HG03342 (cell line): Measurements from ENCODE around the gene MADD.
A peak's percentile ranks its signal among the peaks of the same experiment; 100 is the strongest.

Source experiments
- ATAC-seq: cut with Tn5 transposase; IDR thresholded peaks from one replicate; pipeline ENCODE4 v1.9.1; 2021; ENCODE audit warnings: mild to moderate bottlenecking, moderate library complexity; ENCODE audit not compliant: unreplicated experiment

MADD gene

DNA sequence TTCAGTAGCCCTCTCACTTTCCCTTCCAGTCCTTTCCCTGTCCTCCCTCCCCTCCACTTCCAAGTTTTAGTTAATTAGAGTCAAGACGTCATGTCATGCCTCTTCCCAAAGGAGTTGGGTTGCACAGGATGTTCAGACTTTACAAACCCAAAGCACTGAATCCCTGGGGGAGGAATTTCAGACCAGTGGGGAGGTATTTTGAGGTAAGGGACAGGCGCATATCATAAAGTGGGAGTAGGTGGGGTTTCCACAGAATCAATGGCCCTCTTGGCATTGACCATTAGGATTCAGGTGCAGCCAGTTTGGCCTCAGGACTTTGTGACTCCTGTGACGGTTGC, 20.6 kb upstream of the MADD start:
- ATAC-seq, result no peak

- no peak for ATAC-seq
These were observed 18.2 kb upstream of the MADD start for GRCh38 chr11:47251751-47252150.

GRCh38 chr11:47253660-47254059, 16.3 kb upstream of the MADD start:
- ATAC-seq, result no peak

DNA sequence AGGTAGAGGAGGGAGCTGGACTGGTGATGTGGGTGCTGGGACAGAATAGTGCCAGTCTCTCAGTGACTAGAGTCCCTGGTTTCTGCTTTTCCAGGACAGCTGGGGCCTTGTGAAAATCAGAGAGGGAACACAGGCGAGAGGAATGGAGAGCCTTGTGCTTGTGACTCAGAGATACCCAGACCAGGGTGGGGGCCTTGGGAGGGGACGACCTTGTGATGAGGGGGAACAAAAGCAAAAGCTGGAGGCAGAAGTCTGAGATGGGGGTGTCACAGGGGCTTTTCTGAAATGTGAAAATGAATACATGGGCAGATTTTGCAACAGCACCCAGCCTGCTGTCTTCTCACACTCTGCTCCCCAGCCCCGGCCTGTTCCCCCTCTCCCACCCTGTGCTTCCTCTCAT, 15.5 kb upstream of the MADD start:
- no peak for ATAC-seq

GRCh38 chr11:47256374-47256773, 13.6 kb upstream of the MADD start:
- ATAC-seq, result no peak

DNA sequence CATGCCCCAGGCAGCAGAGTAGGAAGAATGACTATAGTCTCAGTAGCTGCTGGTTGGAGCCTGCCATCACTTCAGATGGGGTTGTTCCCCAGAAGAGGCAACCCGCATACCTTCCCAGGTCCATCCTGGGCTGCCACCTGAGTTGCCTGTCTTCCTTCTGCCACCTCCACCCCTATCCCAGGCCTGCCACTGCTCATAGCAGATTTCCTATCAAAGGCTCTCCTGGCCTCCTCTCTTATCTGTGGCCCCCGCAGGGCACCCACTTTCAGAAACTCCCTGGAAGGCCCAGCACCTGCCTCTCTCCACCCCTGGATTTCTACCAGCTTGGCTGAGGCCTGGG, 12.8 kb upstream of the MADD start:
- no peak for ATAC-seq

DNA sequence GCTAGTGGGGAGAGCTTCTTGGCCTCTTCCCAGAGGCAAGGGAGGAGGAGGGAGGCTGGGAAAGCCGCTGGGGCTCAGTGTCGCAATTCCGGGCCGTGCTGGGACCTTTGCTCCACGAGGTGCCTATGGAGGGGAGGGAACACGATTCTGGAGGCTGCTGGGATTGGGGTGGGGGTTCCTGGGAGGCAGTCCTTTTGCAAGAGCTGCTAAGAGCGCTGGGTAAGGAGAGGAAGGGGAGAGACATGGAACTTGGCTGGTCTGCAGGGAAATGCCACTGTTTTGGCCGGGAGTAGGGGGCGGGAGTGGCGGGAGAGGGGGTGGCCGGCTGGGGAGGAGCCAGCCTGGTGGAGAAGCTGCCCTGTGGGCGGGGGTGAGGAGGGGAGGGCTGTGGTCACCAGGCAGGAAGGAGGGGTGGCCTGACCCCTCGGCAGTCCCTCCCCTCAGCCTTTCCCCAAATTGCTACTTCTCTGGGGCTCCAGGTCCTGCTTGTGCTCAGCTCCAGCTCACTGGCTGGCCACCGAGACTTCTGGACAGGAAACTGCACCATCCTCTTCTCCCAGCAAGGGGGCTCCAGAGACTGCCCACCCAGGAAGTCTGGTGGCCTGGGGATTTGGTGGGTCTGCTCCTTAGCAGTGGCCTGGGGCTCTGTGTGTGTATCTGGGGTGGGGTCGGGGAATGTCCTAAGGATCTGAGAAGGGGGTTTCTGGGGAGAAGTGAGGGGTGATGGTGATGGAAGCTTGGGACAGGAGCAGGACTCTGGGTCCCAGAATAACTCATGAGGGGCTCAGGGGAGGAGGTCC, 12.2 kb upstream of the MADD start, which contains the start of gene NR1H3:
Gene NR1H3, plus strand, starts transcription at position 480 of the 800 bp plus-strand sequence. CDS start 1,221 bp downstream, outside the sequence.
- ATAC-seq, result no peak

GRCh38 chr11:47258317-47258902, 11.5 kb upstream of the MADD start:
- no peak for ATAC-seq

DNA sequence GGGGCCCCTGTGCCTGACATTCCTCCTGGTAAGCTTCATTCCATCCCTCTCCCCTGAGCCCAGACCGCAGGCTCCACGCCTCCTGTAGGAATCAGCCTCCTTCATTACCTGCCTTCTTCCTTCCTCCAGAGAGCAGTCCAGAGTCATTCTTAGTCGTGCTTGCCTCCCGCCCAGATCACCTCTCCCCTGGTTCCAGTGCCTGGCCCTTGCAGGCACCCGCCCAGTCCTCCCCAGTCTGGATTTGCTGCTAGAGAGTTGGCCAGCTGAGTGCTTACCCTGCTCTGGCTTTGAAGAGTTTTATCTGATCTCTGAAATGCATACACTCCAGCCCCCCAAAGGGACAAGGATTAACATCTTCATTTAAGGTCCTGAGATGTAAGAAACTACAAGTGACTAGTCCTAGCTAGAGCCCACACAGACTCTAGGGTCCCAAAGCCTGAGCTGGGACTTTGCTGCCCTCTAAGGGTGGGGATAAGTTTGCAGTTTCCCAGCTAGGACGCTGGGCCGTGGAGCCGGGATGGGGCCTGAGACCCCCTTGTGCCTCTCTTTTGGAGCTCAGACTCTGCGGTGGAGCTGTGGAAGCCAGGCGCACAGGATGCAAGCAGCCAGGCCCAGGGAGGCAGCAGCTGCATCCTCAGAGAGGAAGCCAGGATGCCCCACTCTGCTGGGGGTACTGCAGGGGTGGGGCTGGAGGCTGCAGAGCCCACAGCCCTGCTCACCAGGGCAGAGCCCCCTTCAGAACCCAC, 10.5 kb upstream of the MADD start:
- ATAC-seq, result no peak

DNA sequence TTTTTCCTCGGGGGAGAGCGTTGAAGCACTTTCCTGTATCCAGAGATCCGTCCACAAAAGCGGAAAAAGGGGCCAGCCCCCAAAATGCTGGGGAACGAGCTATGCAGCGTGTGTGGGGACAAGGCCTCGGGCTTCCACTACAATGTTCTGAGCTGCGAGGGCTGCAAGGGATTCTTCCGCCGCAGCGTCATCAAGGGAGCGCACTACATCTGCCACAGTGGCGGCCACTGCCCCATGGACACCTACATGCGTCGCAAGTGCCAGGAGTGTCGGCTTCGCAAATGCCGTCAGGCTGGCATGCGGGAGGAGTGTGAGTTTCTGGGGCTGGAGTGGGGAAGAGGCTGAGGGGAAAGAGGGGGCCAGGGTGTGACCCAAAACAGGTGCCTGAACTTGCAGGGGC, 9.6 kb upstream of the MADD start:
- no peak for ATAC-seq

GRCh38 chr11:47261291-47261800, 8.6 kb upstream of the MADD start:
- ATAC-seq, result no peak

DNA sequence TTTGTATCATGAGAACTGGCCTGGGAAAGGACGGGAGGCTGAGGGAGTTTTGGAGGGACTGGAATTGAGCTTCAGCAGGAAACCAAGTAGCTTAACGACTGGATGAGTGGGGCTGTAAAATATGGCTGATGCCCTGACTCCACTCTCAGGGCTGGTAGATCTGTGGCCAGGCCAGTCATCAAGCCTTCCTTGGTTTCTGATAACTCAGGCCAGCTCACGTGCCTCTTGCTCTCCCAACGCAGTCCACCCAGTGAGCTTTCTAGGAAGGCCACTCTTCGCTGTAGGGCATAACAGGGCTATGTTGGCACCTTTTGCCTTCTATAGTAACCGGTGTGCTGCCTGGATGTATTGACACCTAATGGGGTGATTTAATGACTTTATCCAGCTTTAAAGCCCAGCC, 5.8 kb upstream of the MADD start:
- ATAC-seq, result no peak

DNA sequence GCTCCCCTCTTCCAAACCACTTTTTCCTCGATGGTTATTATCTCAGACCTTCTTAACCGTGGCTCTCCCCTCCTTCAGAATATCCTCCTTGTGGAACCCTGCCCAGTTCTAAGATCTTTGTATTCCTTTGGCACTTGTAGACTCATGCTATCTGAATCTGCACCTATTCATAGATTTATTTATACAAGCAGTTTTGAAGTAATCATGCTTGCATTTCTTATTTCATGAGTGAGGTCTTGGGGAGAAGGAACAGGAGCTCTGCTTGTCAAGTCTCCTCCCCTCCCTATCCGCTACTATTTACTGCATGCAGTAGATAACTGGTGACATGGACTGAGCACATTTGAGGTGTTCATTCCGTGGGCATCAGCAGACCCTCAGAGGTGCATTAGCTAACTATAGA, 5.4 kb upstream of the MADD start:
- ATAC-seq, result no peak

DNA sequence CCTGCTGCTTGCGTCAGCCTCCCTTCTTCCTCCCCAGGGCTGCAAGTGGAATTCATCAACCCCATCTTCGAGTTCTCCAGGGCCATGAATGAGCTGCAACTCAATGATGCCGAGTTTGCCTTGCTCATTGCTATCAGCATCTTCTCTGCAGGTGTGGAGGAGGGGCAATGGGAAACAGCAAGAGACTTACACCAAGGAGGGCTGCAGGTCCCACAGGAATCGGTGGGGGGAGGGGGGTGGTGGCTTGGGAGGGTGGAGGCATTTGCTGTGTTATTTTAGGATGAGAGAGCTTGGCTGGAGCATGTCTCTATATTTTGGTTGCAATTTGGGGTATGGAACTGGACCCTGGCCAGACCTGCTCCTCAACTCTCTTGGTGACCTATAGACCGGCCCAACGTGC, 2.1 kb upstream of the MADD start:
- no peak for ATAC-seq

- no peak for ATAC-seq
These were observed 1.4 kb upstream of the MADD start for GRCh38 chr11:47268448-47269001.

DNA sequence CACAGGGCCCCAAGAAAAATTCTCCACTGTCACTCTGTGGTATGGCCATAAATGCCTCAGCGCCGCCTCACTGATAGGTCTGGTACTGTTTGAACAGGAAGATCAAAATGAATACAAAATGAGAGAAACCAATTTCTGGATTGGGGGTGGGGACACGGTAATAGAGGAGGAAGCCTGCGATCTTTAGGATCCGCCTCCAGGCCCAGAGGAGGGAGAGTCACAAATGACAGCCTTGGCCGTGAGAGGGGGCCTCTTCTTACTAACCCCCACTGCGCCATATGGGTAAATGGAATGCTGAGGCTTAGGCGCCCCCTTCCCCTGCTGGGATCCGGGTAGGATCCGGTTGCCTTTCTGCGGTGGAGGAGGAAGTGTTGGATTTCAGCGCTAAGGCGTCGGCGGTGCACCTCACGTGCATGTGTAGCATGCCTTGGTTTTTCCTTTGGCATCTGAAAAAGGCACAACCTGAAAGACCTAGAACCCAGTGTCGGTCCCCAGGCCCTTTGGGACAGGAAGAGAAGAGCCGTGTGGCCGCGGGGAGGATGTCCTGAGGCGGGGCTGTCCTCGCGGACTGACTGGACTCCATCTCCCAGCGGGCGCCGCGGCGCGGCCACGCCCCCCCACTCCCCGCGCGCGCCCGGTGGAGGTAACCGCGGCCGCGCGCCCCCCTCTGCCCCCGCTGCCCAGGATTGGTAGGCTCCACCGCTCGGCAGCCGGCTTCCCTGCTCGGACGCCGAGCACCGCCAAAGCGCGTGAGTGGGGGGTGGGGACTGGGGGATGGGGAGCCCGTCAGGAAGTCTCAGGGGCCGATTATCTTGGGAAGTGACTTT, 718 bp upstream of the MADD start:
- peak; percentile 39 for ATAC-seq

DNA sequence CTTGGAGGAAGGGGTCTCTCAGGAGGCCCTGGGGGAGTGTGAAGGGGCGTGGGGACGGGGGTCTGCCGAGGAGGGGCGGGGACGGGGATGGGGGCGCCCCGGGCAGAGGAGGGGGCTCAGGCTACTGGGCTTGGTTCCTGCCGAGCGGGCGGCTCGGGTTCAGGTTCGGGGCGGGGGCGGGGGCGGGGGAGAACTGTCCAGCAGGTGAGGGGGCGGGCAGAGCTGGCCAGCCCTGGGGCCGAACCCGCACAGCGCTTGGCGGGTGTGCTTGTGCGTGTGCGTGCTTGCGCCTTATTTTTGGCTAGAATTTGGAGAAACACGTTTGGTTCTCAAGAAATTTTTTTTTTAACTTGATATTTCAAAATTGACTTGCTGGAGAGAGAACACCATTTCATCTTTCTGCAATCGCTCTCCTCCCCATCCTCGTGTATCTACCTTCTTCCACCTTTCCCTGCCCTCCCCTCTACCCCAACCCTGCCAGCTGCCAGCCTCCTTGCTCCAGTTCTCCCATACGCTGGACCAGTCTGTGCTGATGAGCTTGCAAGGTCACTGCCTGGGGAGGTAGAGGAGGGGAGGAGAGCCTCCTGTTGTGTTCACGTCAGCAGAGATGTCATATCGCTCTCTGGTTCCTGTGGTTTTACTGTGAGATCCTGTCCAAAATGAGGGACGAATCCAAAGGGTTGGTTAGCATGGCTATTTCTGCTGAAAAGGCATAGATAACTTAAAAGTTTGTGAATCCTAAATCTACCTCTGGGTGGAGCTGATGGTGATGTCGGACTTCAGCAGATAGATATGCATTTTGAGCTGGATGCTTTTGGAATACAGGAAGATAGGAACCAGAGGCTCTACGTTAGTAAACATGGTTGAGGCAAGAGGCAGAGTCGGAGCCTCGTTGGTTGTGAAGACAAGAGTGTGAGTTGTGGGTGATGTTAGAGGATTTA, 668 bp downstream of the MADD start:
- no peak for ATAC-seq

DNA sequence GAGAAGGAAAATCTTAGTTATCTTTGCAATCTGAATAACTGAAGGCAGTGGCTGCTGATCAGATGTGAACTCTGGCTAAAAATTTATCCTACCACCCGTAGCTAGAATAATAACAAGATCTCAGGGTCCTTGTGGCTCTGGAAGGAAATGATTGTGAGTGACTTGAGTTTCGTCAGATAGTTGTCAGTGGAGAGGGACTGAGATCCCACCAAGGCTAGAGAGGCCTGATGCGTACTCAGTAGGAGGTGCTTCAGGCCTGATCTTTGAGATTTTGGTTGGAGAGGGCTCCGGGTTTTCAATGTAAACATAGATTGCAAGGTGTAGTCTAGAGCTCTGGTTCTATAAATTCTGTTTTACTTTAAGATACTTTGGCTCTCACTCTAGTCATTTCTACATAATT, 1.4 kb downstream of the MADD start:
- no peak for ATAC-seq

DNA sequence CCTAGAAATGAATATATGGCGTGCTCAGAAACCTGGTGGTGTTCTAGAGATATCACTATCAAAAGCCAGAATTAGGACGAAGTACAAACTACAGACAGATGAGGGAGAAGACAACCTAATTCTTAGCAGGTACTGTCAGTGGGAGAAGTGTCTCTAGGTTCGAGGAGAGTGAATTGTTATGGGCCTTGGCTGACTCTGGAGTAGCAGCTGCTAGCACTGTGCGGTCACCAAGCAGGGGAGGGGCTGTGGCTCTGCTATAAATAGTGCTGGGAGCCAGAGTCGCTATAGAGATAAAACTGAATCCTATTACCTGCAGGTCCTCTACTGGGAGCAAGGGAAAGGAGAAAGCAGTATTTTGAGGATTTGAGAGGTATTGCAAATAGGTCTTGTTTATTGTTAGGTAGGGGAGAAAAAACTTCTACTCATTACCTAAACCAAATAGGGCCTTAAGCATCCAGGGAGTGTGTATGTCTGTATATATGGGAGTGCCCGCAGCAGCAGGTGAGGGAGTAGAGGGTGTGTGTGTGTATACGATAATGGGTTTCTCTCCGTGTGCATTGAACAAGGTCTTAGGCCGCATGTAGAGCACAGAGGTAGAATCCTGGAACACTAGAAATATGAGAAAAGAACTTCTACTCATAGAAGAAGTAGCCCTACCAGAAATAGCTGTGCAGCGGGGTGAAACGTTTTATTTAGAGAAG, 2.2 kb downstream of the MADD start:
- peak; percentile 25 for ATAC-seq
